Measurements from ENCODE around the gene LAMA4.

LAMA4 gene

GRCh38 chr6:112172540-112172939 is 81.8 kb downstream of the LAMA4 start:
- H3K27ac ChIP-seq = no peak overlapping the region
- TF ChIP-seq ZFX (IDR thresholded peaks at IDR 0.05) (no peak), CTCF (conservative IDR thresholded peaks at IDR 0.05) (no peak)

- no peak for TF ChIP-seq ZFX (IDR thresholded peaks at IDR 0.05)
- no peak for TF ChIP-seq CTCF (conservative IDR thresholded peaks at IDR 0.05)
- no peak overlapping the region for H3K27ac ChIP-seq
Observed at GRCh38 chr6:112169541-112169940, 84.8 kb downstream of the LAMA4 start.

GRCh38 chr6:112163295-112164257 is 90.8 kb downstream of the LAMA4 start:
- no peak overlapping the region for H3K27ac ChIP-seq
- TF ChIP-seq ZFX (IDR thresholded peaks at IDR 0.05) = no peak
- peak; percentile 94 for TF ChIP-seq CTCF (conservative IDR thresholded peaks at IDR 0.05)

- no peak for TF ChIP-seq CTCF (conservative IDR thresholded peaks at IDR 0.05)
- TF ChIP-seq ZFX (IDR thresholded peaks at IDR 0.05) = no peak
- H3K27ac ChIP-seq = no peak overlapping the region
Observed at GRCh38 chr6:112160745-112161144, 93.6 kb downstream of the LAMA4 start.

GRCh38 chr6:112156668-112157067 is 97.7 kb downstream of the LAMA4 start:
- no peak overlapping the region for H3K27ac ChIP-seq
- TF ChIP-seq ZFX (IDR thresholded peaks at IDR 0.05) = no peak
- no peak for TF ChIP-seq CTCF (conservative IDR thresholded peaks at IDR 0.05)

- no peak overlapping the region for H3K27ac ChIP-seq
- TF ChIP-seq ZFX (IDR thresholded peaks at IDR 0.05) (no peak), CTCF (conservative IDR thresholded peaks at IDR 0.05) (no peak)
Observed at GRCh38 chr6:112155886-112156285, 98.5 kb downstream of the LAMA4 start.

- no peak for TF ChIP-seq CTCF (conservative IDR thresholded peaks at IDR 0.05)
- TF ChIP-seq ZFX (IDR thresholded peaks at IDR 0.05) = no peak
- no peak overlapping the region for H3K27ac ChIP-seq
Observed at GRCh38 chr6:112154711-112155110, 99.7 kb downstream of the LAMA4 start.

All from C4-2B (cell line).